Measurements from ENCODE around the gene LRP4.

Gene LRP4

DNA sequence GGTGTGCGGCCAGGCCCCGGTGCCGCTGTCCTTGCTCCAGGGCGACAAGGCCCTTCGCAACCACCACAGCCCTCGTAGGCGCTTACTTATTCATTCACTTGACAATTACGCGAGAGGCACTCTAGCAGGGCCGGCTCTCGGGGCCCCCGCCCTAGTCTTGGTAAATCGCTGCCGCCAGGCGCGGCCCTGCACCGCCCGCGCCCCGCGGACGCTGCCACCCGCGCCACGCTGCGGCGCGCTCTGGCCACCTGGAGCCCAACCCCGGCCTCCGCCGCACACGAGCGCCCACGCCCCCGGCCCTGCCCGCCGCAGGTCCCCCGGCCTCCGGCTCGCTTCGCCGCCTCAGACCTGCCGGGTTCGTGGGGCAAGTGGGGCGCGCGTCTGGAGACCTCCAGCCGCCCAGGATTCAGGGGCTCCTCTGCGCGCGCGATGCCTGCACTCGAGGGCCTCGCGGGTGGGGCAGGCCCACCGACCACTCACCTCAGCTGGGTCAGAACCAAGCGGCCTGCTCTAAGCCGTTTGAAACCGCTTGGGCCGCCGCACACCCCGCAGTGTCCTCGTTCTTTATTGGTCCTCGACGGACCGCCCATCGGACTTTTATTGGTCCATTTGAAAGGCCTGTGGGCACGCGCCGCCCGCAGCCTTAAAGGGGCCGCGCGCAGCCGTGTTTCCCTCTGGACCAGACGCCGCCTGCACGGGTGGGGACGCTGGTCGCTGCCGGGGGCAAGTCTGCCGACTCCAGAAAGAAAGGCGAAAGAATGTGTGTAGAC lies 72.4 kb downstream of the LRP4 start, which contains the start of gene CKAP5:
CKAP5 (minus strand) TSS at position 541 of the 770 bp plus-strand sequence. CDS start 25,049 bp downstream, outside the sequence.
- peak; percentile 92 for DNase-seq (ENCODE audit: low spot score)

DNA sequence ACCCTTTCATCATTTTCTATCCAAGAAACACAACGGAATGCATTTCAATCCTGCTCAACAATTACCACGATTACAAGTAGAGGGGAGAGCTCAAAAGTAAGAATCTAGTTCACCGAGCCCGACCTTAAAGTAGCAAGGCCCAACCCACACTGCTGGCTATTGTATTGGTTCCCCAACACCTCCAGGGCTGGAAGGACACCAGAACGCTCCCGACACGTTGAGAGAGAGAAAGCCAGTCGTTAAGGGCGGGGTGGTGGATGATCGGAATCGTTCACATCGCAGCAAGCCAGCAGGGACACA lies 73.0 kb downstream of the LRP4 start:
- no peak for DNase-seq (ENCODE audit: low spot score)

DNA sequence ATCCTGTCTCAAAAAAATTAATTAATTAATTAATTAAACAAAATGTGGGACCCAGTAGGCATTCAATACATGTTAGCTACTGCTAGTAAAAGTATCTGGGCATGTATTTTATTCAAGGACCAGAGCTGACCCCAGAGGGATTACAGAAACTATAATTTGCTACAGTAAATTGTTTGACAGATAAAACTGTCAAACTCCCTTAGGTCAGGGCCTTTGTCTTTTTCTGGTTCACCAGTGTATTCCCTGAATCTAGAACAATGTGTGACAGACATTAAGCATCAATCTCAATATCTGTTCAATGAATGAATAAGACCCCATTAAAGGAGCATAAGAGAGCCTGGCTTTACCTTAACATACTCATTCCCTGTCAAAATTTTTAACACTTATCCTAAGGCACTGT lies 78.2 kb downstream of the LRP4 start:
- DNase-seq (ENCODE audit: low spot score): no peak

DNA sequence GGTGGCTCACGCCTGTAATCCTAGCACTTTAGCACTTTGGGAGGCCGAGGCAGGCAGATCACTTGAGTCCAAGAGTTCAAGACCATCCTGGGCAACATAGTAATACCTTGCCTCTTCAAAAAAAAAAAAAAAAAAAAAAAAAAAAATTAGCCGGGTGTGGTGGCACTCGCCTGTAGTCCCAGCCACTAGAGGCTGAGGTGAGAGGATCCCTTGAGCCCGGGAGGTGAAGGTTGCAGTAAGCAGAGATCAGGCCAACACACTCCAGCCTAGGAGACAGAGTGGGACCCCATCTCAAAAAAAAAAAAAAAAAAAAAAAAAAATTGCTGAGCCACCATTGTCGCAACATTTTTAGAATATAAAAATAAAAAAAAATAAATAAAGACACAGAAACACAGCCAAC lies 79.8 kb downstream of the LRP4 start:
- DNase-seq (ENCODE audit: low spot score): no peak

DNA sequence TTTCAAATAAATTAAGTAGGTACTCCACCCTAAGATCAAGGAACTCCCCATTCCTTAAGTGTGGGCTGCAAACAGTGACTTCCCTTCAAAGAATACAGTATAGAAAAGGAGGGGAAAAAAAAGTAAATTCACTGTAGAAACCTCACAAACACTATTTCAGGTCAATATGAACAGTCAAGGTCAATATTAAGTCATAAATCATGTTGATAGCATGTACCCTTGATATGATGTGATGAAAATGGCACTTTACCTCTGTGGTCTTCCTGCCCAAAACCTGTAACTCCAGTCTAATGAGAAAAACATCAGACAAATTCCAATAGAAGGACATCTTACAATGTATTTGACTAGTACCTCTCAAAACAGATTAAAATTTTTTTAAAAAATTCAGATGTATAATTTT lies 80.5 kb downstream of the LRP4 start:
- no peak for DNase-seq (ENCODE audit: low spot score)

DNA sequence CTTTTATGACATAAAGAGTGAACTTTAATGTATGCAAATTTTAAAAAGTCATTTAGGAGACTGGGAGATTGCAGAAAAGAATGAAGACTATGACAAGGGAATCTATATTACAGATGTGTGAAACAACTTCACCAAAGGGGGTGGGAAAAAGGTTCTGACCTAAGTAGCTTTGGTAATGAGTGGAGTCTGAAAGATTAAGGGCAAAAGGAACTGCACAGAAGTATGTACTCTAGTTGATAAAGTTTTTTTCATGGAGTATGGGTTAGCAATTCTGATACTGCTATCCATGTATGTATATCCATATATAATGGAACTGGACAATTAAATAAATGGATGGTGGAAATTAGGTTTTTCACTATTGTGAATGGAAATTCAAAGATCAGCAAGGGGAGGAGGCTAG lies 81.5 kb downstream of the LRP4 start:
- no peak for DNase-seq (ENCODE audit: low spot score)

DNA sequence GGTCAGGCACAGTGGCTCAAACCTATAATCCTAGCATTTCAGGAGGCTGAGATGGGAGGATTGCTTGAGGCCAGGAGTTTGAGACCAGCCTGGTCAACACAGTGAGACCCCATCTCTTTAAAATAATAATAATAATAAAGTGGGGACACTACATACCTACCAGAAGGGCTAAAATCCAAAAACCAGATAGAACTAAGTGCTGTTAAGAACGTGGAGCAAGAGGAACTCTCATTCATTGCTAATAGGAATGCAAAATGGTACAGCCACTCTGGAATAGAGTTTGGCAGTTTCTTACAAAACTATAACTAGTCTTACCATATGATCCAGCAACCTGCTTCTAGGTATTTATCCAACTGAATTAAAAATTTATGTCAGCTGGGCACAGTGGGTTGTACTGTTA lies 81.9 kb downstream of the LRP4 start:
- no peak for DNase-seq (ENCODE audit: low spot score)

DNA sequence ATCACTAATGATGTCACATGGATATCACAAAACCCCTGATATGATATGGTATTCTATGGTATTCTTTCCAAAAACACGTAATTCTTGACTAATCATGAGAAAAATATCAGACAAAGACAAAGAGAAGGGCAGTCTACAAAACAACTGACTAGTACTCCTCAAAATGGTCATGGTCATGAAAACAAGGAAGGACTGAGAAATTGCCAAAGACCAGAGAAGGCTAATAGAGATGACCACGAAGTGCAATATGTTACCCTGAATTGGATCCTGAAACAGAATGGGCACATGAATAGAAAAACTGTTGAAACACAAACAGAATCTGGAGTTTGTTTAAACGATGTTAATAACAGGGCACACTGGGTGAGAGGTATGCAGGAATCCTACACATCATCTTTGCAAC lies 82.5 kb downstream of the LRP4 start:
- DNase-seq (ENCODE audit: low spot score): no peak

DNA sequence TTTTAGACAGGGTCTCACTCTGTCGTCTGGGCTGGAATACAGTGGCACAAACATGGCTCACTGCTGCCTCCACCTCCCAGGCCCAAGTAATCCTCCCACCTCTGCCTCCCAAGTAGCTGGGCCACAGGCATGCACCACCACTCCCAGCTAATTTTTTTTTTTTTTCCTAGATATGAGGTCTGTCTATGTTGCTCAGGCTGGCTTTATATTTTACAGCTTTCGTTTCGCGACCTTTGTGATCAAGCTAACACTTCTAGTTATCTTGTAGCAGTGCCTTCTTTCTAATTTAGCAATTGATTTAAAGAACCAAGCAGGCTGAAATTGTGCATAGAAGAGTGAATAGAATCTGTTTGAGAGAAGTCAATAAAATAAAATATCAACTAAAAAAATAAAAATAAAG lies 83.5 kb downstream of the LRP4 start:
- no peak for DNase-seq (ENCODE audit: low spot score)

DNA sequence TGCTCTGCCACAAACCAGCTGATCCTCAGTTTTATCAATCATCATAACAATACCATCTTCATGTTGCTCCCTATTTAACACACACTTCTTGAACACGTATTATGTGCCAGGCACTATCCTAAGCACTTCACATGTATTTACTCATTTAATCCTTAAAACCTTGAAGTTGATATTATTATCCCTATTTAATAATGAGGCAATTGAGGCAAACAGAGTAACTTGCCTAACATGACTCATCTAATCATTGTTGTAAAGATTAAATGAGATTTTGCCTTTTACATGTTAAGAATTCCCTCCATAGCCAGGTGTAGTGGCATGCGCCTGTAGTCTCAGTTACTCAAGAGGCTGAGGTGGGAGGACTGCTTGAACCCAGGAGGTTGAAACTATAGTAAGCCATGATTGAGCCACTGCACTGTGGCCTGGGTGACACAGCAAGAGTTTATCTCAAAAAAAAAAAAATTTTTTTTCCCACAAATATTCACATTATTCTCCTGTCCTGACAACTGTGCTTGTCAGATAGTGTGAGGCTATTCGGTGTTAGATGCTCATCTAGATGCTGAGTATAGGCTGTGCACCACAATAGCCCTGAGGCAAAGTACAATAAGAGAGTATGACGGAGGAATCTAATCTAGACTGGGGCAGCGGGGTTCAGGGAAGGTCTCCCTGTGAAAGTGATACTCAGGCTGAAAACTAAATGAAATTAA lies 85.7 kb downstream of the LRP4 start:
- no peak for DNase-seq (ENCODE audit: low spot score)

DNA sequence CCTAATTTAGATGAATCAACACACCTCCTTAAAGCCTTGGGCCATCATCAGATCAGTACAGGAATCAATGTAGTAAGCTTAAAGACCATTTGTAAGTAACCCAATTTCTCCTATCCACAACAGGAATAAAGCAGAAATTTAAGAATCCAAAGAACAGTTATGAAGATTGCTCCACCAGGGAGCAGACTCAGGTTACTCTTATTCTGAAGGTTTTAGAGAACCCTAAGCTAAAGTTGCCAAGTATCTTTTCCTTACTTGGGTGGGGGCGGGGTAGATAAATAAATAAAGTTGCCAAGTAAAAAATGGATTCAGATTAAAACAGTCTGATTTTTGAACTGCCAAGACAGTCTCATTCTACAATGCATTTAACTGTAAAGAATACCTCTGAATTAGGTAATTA lies 90.4 kb downstream of the LRP4 start:
- no peak for DNase-seq (ENCODE audit: low spot score)

DNA sequence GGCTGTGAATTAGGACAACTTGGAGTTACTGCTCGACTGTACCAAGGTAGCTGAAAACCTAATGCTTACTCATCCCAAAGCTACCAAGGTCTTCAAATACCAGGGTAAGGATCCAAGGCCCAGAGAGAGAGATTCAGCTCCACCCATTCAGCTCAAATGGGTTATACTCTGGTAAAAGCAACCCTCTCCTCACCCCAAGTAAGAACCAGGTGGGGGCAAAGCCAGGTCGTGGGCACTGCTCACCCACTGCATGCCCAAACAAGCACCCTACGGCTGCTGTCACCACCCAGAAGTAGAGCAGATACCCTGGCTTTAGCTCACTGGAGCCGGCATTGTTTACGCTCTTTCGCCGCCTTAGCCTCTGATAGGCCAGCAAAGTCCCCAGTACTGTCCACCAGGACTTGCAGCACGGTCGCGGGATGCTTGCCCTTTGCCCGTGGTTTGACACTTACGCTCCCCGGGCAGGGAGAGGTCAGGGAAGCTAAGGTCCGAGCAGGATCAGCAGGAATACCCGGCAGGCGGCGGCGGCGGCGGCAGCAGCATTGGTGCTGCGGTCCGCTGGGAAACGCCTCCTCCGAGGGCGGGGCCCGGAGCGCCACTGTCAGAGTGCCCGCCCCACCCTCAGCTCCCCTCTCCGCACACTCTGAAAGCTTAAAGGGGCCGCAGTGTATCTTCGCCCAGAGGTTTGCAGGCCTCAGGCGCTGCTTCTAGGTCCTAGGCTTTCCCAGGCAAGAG lies 91.9 kb downstream of the LRP4 start:
- DNase-seq (ENCODE audit: low spot score): peak; percentile 43

DNA sequence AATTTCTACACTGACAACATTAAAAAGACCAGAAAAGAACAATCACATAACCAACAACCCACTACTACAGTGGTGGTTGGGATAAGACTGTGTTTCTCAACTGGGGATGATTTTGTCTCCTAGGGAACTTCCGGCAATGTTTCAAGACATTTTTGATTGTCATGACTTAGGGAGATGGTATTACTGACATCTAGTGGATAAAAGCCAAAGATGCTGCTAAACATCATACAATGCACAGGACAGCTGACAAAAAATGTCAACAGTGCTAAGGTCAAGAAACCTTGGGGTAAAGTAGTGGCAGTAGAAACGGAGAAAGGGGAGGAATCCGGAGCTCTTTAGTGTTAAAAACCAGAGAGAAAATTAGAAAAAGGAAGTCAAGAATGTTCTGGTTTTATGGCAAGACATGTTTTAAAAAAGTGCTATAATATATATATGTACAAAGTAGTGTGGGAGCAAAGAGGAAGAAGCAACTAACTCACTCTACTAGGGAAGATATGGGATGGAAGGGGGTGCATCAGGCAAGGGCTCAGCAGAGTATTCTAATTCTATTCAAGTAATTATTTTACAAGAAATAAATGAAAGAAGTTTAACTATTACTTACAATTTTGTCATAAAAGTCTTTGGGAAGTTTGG lies 109.4 kb downstream of the LRP4 start:
- no peak for DNase-seq (ENCODE audit: low spot score)
